GM12878 (cell line): ENCODE data around the gene CACNA1B. TPM values are rescaled to one million over a fixed set of nuclear protein-coding genes. Genes with fewer than 3 reads are reported as not detected.

Experiments
- ATAC-seq: fragments of 200-7000 bp; cut with Tn5 transposase; 3 replicates; pipeline ENCODE4 v1.9.1; 2020; ENCODE audit warnings: mild to moderate bottlenecking, moderate library complexity
- BruUV-seq: library from RNA; stranded (reverse); fragments of 400-500 nt; replicated peaks from 2 replicates; lab custom pipeline; 2021; lab: Mats Ljungman, UMichigan
- CTCF ChIA-PET: fragments of 300-600 bp; sonication (Branson Sonifier 250); formaldehyde crosslinking; extraction: SDS; loops from one replicate; lab custom pipeline; 2021; ENCODE audit warnings: inconsistent platforms; lab: Yijun Ruan, JAX
- POLR2A ChIA-PET: fragments of 350-600 bp; formaldehyde crosslinking; extraction: SDS; loops from one replicate; lab custom pipeline; 2021; ENCODE audit warnings: inconsistent platforms; lab: Charles Lee
- RAD21 ChIA-PET: fragments of 300-600 bp; sonication (Branson Sonifier 250); formaldehyde crosslinking; loops from one replicate; lab custom pipeline; 2023; ENCODE audit warnings: antibody characterized with exemption; ENCODE audit not compliant: unreplicated experiment; lab: Charles Lee
- SMC1A ChIA-PET: fragments of 300-600 bp; sonication (Branson Sonifier 250); formaldehyde crosslinking; loops from one replicate; lab custom pipeline; 2023; ENCODE audit not compliant: unreplicated experiment, uncharacterized antibody; lab: Charles Lee
- DNase-seq: peaks from one replicate; pipeline ENCODE4 v3.0.0-alpha.2; 2011; ENCODE audit warnings: low read depth, low spot score
- FAIRE-seq: peaks from 3 replicates; lab custom pipeline; 2011; peaks lifted over from hg19 to GRCh38; lab: Jason Lieb, UNC
- H2AFZ ChIP-seq: 2 replicates; pipeline ENCODE4 v1.6.0; 2011; ENCODE audit warnings: low read depth, low read length, control low read depth; ENCODE audit not compliant: control insufficient read depth
- H3K27ac ChIP-seq: 2 replicates; pipeline ENCODE4 v1.5.1; 2011; ENCODE audit warnings: control low read depth; ENCODE audit not compliant: control insufficient read depth, insufficient read depth
- H3K27me3 ChIP-seq, 2 experiments: replicated peaks in 1 of 2; 2 replicates each; pipeline versions ENCODE4 v1.6.0 to v1.6.1; 2011; ENCODE audit warnings: low read length in 1 of 2; ENCODE audit not compliant: control insufficient read depth in 2 of 2, insufficient read depth in 2 of 2
- H3K36me3 ChIP-seq, 2 experiments: 2 replicates each; pipeline ENCODE4 v1.5.1; 2011; ENCODE audit warnings: low read length in 1 of 2; ENCODE audit not compliant: control insufficient read depth in 2 of 2, insufficient read depth in 2 of 2
- H3K4me1 ChIP-seq: 2 replicates; pipeline ENCODE4 v1.6.1; 2011; ENCODE audit warnings: mild to moderate bottlenecking, low read length, moderate library complexity, mixed read lengths; ENCODE audit not compliant: control insufficient read depth, insufficient read depth
- H3K4me2 ChIP-seq: 2 replicates; pipeline ENCODE4 v1.6.0; 2011; ENCODE audit warnings: control low read depth; ENCODE audit not compliant: control insufficient read depth, insufficient read depth
- H3K4me3 ChIP-seq: fragments of 200-600 bp; sonication (generic); 2 replicates; pipeline ENCODE4 v1.5.1; 2016
- H3K79me2 ChIP-seq: 2 replicates; pipeline ENCODE4 v1.6.0; 2011; ENCODE audit warnings: low read length; ENCODE audit not compliant: control insufficient read depth, insufficient read depth
- H3K9ac ChIP-seq: 2 replicates; pipeline ENCODE4 v1.8.0; 2011; ENCODE audit warnings: low read length, control low read depth, mixed read lengths; ENCODE audit not compliant: control insufficient read depth, insufficient read depth
- H3K9me3 ChIP-seq: replicated peaks from 3 replicates; pipeline ENCODE4 v1.5.1; 2011; ENCODE audit warnings: mild to moderate bottlenecking, low read length; ENCODE audit not compliant: control insufficient read depth, insufficient read depth
- H4K20me1 ChIP-seq: 2 replicates; pipeline ENCODE4 v1.6.0; 2011; ENCODE audit not compliant: control insufficient read depth, insufficient read depth
- BMI1 ChIP-seq: fragments of 450-650 bp; IDR thresholded peaks from 2 replicates; pipeline ENCODE4 v1.6.1; 2016; ENCODE audit warnings: mild to moderate bottlenecking, moderate library complexity, borderline replicate concordance
- BRCA1 ChIP-seq: IDR thresholded peaks from 2 replicates; pipeline ENCODE4 v1.6.1; 2011; ENCODE audit warnings: low read depth, low read length, improper control_type of control experiment
- ETV6 ChIP-seq, 2 experiments: fragments of 450-650 bp in 1 of 2; IDR thresholded peaks in 1 of 2; conservative IDR thresholded peaks in 1 of 2; 2 replicates each; pipeline ENCODE4 v1.6.1; 2014; ENCODE audit warnings: antibody characterized with exemption in 1 of 2, borderline replicate concordance in 1 of 2, low read depth in 1 of 2, mild to moderate bottlenecking in 1 of 2, moderate library complexity in 1 of 2
- NBN ChIP-seq: fragments of 450-650 bp; IDR thresholded peaks from 2 replicates; pipeline ENCODE4 v1.6.1; 2016
- PML ChIP-seq: IDR thresholded peaks from 2 replicates; pipeline ENCODE4 v1.6.1; 2012; ENCODE audit warnings: low read length, inconsistent platforms
- POLR2A ChIP-seq: IDR thresholded peaks from 2 replicates; pipeline ENCODE4 v1.6.1; 2011; ENCODE audit warnings: low read depth, mild to moderate bottlenecking, low read length
- POU2F2 ChIP-seq: IDR thresholded peaks from 3 replicates; pipeline ENCODE4 v1.6.1; 2011; ENCODE audit warnings: low read depth, mild to moderate bottlenecking, low read length, borderline replicate concordance
- SIX5 ChIP-seq: IDR thresholded peaks from 2 replicates; pipeline ENCODE4 v1.6.1; 2011; ENCODE audit warnings: mild to moderate bottlenecking, low read depth, low read length, moderate library complexity; ENCODE audit not compliant: severe bottlenecking
- TCF12 ChIP-seq: IDR thresholded peaks from 2 replicates; pipeline ENCODE4 v1.6.1; 2011; ENCODE audit warnings: low read depth, mild to moderate bottlenecking, low read length
- TCF3 ChIP-seq: IDR thresholded peaks from 2 replicates; pipeline ENCODE4 v1.6.1; 2012; ENCODE audit warnings: low read depth, mild to moderate bottlenecking, low read length, borderline replicate concordance; ENCODE audit not compliant: insufficient read depth
- ZBTB11 ChIP-seq: fragments of 450-650 bp; formaldehyde crosslinking; IDR thresholded peaks from 2 replicates; pipeline ENCODE4 v1.5.0; 2022; ENCODE audit warnings: mild to moderate bottlenecking, missing genetic modification characterization
- WGBS: methylation state at CpG from one replicate; pipeline ENCODE4 v1.1.6; 2016; ENCODE audit warnings: low lambda C conversion rate; ENCODE audit not compliant: insufficient replicate concordance, insufficient coverage; ENCODE audit errors: missing lambda C conversion rate; 5-methylcytosine and 5-hydroxymethylcytosine counted together
- in situ Hi-C: fragments of 300-500 bp; cut with MboI; formaldehyde crosslinking; loops from 9 replicates; pipeline ENCODE4 v1.14.3; 2018; ENCODE audit warnings: mixed read lengths
- intact Hi-C: fragments of 100-400 bp; cut with micrococcal nuclease; formaldehyde crosslinking; loops from one replicate; pipeline ENCODE4 v1.14.2; 2022; ENCODE audit not compliant: unreplicated experiment
- polyA plus RNA-seq, 11 experiments: library from polyadenylated mRNA; depleted of rRNA in 4 of 11; unstranded in 6 of 11; stranded (reverse) in 5 of 11; fragments of >200 nt; fragmentation: Nextera tagmentation in 4 of 11; fragmentation: Illumina TruSeq in 1 of 11; extraction: Ambion mirVana in 4 of 11; extraction: Trizol in 1 of 11; gene quantifications; 1 replicate in 1 of 11; 2 replicates in 10 of 11; pipeline versions ENCODE4 v1.2.1 to v1.2.3, GENCODE V29; 2011 to 2016; ENCODE audit warnings: inconsistent platforms in 2 of 11, missing spikeins in 2 of 11, low read depth in 1 of 11
- total RNA-seq, 4 experiments: library from RNA; depleted of rRNA in 3 of 4; stranded (reverse); fragments of >200 nt in 3 of 4; fragmentation: Illumina TruSeq in 1 of 4; extraction: Trizol in 1 of 4; gene quantifications; 2 replicates each; pipeline versions ENCODE4 v1.2.1 to v1.2.3, GENCODE V29; 2013 to 2021
- TF ChIP-seq, protein P1 (sequence below): IDR thresholded peaks from 2 replicates; pipeline ENCODE4 v1.6.1; 2011; ENCODE audit warnings: borderline replicate concordance, low read depth, mild to moderate bottlenecking, moderate library complexity, mixed read lengths, low read length; ENCODE audit not compliant: insufficient read depth; ENCODE audit errors: extremely low read length
- TF ChIP-seq, protein P2 (sequence below): IDR thresholded peaks from 2 replicates; pipeline ENCODE4 v1.6.1; 2012; ENCODE audit warnings: low read length, inconsistent platforms

CACNA1B gene
- total and polyA plus RNA-seq, 10 of the 15 experiments (the other 5 are each of a cell fraction or from before 2014, with no cell fraction given): 0.01 to 0.03 (median 0.01) TPM; not detected in 7

DNA sequence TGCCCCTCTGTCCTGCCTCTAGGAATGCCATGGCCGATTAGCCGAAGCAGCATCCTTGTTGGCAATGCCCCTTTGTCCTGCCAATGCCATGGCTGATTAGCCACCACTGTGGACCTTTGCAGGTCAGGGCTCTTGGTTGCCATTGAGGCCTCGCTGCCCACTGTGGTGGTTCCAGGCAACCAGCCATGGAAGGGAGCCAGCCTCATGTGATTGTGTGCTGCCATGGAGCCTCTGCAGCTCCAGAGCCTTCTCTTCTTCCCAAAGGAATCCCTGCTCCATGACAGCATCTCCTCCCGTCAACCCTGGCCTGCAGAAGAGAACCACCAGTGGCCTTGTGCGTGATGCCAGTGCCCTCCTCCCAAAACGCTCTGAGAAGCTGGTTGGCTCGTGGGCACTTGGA lies 187.0 kb downstream of the CACNA1B start:
- Histone ChIP-seq H2AFZ (no peak overlapping the region), H3K27me3 (0 out of 4 replicates have a peak, but pooled peaks cover 0 to 1% of the 10 kb centered on the region in 2 experiments), H3K9ac (no peak overlapping the region), H3K4me3 (no peak overlapping the region), H3K36me3 (no peaks in the 10 kb centered on the region), H3K9me3 (no peaks in the 10 kb centered on the region), H3K27ac (no peak overlapping the region), H3K4me1 (no peaks in the 10 kb centered on the region), H3K4me2 (no peak overlapping the region), H4K20me1 (no peaks in the 10 kb centered on the region), H3K79me2 (no peaks in the 10 kb centered on the region)
- ChIA-PET CTCF (no interaction called here), SMC1A (no interaction called here), POLR2A (no interaction called here), RAD21 (no interaction called here)
- in situ Hi-C loops (no loop called here), intact Hi-C loops (no loop called here)
- DNase-seq (no peak), FAIRE-seq (no peak), ATAC-seq (no peak)
- no TSS peak for BruUV-seq
- TF ChIP-seq NBN (no peak), ZBTB11 (CRISPR knock-in tag) (no peak), BRCA1 (no peak), BMI1 (no peak), POLR2A (no peak)
- 9% methylated on average over 7 of the region's 7 CpGs for WGBS

DNA sequence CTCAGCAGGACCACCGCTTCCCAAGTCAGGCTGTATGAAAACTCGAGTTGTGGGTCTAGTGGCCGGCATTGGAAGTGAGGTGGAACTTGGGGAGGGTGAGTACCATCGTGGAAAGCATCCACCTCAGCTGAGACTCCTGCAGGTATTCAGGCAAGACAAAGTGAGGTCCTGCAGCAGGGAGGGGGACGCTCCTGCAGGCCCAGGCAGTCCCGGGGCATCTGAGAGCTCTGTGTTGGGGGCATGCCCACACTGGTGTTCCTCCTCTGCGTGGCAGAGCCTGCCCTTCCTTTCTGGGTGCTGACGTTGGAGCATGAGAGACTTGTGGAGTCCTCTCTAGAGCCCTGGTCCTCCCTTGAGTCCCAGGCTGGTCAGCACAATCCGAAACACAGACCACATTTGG lies 187.7 kb downstream of the CACNA1B start:
- Histone ChIP-seq H2AFZ (no peak overlapping the region), H3K36me3 (no peaks in the 10 kb centered on the region), H4K20me1 (no peaks in the 10 kb centered on the region), H3K9me3 (no peaks in the 10 kb centered on the region), H3K27ac (no peak overlapping the region), H3K4me1 (no peaks in the 10 kb centered on the region), H3K9ac (no peak overlapping the region), H3K27me3 (peaks cover 0 to 1% of the 10 kb centered on the region in 2 experiments; a peak in 2 of 4 replicates), H3K4me2 (no peak overlapping the region), H3K79me2 (no peaks in the 10 kb centered on the region), H3K4me3 (no peak overlapping the region)
- POLR2A ChIA-PET: no interaction called here
- in situ Hi-C loops: no loop called here
- CTCF ChIA-PET: no interaction called here
- intact Hi-C loops: no loop called here
- RAD21 ChIA-PET: no interaction called here
- FAIRE-seq: no peak
- no TSS peak for BruUV-seq
- SMC1A ChIA-PET: no interaction called here
- no peak for ATAC-seq
- DNase-seq: no peak
- 3% methylated on average over 9 of the region's 9 CpGs for WGBS
- TF ChIP-seq ETV6 (conservative IDR thresholded peaks at IDR 0.05 in 1 of 2, IDR thresholded peaks at IDR 0.05 in 1 of 2; ENCODE audit: borderline replicate concordance in 1 of 2, low read depth in 1 of 2): no peak
- TF ChIP-seq SIX5: no peak
- no peak for TF ChIP-seq PML
- no peak for TF ChIP-seq POU2F2
- TF ChIP-seq, protein P1, sequence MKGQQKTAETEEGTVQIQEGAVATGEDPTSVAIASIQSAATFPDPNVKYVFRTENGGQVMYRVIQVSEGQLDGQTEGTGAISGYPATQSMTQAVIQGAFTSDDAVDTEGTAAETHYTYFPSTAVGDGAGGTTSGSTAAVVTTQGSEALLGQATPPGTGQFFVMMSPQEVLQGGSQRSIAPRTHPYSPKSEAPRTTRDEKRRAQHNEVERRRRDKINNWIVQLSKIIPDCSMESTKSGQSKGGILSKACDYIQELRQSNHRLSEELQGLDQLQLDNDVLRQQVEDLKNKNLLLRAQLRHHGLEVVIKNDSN: no peak
- TF ChIP-seq TCF3: no peak
- no peak for TF ChIP-seq TCF12
- TF ChIP-seq, protein P2, sequence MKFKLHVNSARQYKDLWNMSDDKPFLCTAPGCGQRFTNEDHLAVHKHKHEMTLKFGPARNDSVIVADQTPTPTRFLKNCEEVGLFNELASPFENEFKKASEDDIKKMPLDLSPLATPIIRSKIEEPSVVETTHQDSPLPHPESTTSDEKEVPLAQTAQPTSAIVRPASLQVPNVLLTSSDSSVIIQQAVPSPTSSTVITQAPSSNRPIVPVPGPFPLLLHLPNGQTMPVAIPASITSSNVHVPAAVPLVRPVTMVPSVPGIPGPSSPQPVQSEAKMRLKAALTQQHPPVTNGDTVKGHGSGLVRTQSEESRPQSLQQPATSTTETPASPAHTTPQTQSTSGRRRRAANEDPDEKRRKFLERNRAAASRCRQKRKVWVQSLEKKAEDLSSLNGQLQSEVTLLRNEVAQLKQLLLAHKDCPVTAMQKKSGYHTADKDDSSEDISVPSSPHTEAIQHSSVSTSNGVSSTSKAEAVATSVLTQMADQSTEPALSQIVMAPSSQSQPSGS: no peak
